ENCODE results near the gene PCDH20.
"Not testable (repeated sequence)": the region's sequence is repeated elsewhere in the genome, so short reads cannot be mapped to it uniquely, and the experiment has no call there.

The PCDH20 gene

GRCh38 chr13:61364690-61365089 is 51.0 kb downstream of the PCDH20 start:
- not testable (repeated sequence) for H3K4me3 ChIP-seq, H3K27ac ChIP-seq

GRCh38 chr13:61362522-61362921 is 53.1 kb downstream of the PCDH20 start:
- no peak overlapping the region for H3K4me3 ChIP-seq
- no peak overlapping the region for H3K27ac ChIP-seq

Data from skin epidermis (tissue), 12 donors.